ENCODE results near the gene SART1.
A peak's percentile ranks its signal among the peaks of the same experiment; 100 is the strongest.

Gene SART1

GRCh38 chr11:66011239-66011784, 49.8 kb downstream of the SART1 start:
- H3K27ac ChIP-seq, result no peak overlapping the region
- DNase-seq (ENCODE audit: low spot score), result peak; percentile 82
- TF ChIP-seq CTCF (conservative IDR thresholded peaks at IDR 0.05; ENCODE audit: low read depth), result no peak
- ChIA-PET POLR2A (ENCODE audit: low non-redundant PET) (interaction anchor here (0.6 to 0.9 kb wide), 3 partner anchors 9 to 112 kb away, joined by 3 to 5 read pairs (median 3); partner anchors contain the start of genes BANF1 and EIF1AD), CTCF (interaction anchor here (0.5 to 1.6 kb wide), 5 partner anchors 11 to 300 kb away, joined by 3 to 6 read pairs (median 4); no protein-coding TSS in a partner anchor)

- TF ChIP-seq CTCF (conservative IDR thresholded peaks at IDR 0.05; ENCODE audit: low read depth), result no peak
- CTCF ChIA-PET, result interaction anchor here (0.6 to 1.6 kb wide), 4 partner anchors 10 to 56 kb away, joined by 3 to 6 read pairs (median 4); no protein-coding TSS in a partner anchor
- DNase-seq (ENCODE audit: low spot score), result no peak
- POLR2A ChIA-PET (ENCODE audit: low non-redundant PET), result interaction anchor here (0.6 to 0.9 kb wide), 3 partner anchors 9 to 111 kb away, joined by 3 to 5 read pairs (median 3); partner anchors contain the start of genes BANF1 and EIF1AD
- H3K27ac ChIP-seq, result no peak within 1 kb of the TSS; the same call in 1 of the 2 replicates
Measured at GRCh38 chr11:66011785-66012303, 50.3 kb downstream of the SART1 start, which contains the start of gene CST6. TSS of gene CST6 (plus strand) at chr11:66012008. CDS start at chr11:66012045, 37 bp downstream.

- no peak for TF ChIP-seq CTCF (conservative IDR thresholded peaks at IDR 0.05; ENCODE audit: low read depth)
- DNase-seq (ENCODE audit: low spot score), result no peak
- ChIA-PET CTCF (interaction anchor here (0.6 to 1.3 kb wide), 5 partner anchors 9 to 43 kb away, joined by 3 to 6 read pairs (median 3); no protein-coding TSS in a partner anchor), POLR2A (ENCODE audit: low non-redundant PET) (interaction anchor here (0.9 kb wide), 1 partner anchor 10 kb away, joined by 3 read pairs; the partner anchor contains the start of genes BANF1 and EIF1AD)
- no peak overlapping the region for H3K27ac ChIP-seq
Measured at GRCh38 chr11:66012371-66012945, 50.9 kb downstream of the SART1 start.

GRCh38 chr11:66012946-66013761, 51.6 kb downstream of the SART1 start:
- POLR2A ChIA-PET (ENCODE audit: low non-redundant PET), result interaction anchor here (0.6 kb wide), 1 partner anchor 12 kb away, joined by 3 read pairs; no protein-coding TSS in a partner anchor
- TF ChIP-seq CTCF (conservative IDR thresholded peaks at IDR 0.05; ENCODE audit: low read depth), result no peak
- peak overlapping the region; percentile 10; the same call in 1 of the 2 replicates for H3K27ac ChIP-seq
- CTCF ChIA-PET, result interaction anchor here (0.6 to 1.1 kb wide), 4 partner anchors 9 to 738 kb away, joined by 3 to 5 read pairs (median 4); no protein-coding TSS in a partner anchor
- no peak for DNase-seq (ENCODE audit: low spot score)

- POLR2A ChIA-PET (ENCODE audit: low non-redundant PET), result no interaction called here
- no peak for DNase-seq (ENCODE audit: low spot score)
- no peak for TF ChIP-seq CTCF (conservative IDR thresholded peaks at IDR 0.05; ENCODE audit: low read depth)
- CTCF ChIA-PET, result interaction anchor here (1.1 kb wide), 1 partner anchor 8 kb away, joined by 3 read pairs; no protein-coding TSS in a partner anchor
- H3K27ac ChIP-seq, result peak overlapping the region; percentile 78; the same call in 1 of the 2 replicates
Measured at GRCh38 chr11:66013762-66014100, 52.2 kb downstream of the SART1 start.

All from RWPE1 (cell line).